NCI-H345 (cell line): ENCODE results near the gene ANKRD44.

ENCODE experiments used
- DNase-seq: peaks from one replicate; lab custom pipeline; 2025; lab: John Stamatoyannopoulos, UW

Gene ANKRD44

DNA sequence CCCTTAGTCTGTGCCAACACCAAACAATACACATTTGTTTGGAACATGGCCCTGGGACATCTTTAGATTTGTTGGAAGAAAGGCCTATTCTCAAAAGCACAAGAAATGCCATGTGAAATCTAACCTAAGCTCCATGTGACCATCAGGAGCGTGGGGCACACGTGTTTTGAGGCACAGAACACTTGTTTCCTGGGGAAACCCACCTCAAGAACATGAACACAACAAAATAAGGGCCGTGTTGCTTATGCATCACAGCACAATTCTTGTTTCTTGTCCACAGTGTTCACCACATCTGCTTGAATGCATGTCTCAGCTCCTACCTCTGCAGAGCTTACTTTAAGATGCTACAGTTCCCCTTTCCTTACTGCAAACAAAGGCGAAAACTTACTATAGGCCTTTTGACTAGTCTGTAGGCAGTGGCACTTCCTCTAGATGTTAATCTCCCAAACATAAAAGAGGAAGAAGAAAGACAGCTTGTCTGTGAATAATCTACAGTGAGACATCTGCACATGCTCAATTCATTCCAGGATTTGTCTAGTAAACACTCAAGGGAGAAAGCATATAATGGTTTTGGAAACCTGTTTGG lies 165.0 kb downstream of the ANKRD44 start:
- peak; percentile 49 for DNase-seq

DNA sequence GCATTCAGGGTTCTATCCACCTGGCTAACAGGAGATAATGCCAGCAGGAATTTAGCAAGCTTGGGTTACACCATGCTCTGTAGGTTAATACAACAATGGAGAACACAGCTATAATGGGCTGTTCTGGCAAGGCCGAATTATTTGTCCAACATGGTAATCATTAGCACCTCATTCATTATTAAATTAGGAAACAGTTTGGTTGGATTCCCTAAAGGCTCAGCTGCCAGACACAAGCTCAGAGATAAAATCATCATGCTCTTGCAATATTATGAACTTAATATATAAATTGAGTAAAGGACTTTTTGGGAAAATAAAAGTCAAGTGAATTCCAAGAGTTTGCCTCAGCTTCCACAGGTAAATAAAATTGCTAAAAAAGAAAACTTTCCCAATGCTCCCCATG lies 166.4 kb downstream of the ANKRD44 start:
- DNase-seq, result no peak

DNA sequence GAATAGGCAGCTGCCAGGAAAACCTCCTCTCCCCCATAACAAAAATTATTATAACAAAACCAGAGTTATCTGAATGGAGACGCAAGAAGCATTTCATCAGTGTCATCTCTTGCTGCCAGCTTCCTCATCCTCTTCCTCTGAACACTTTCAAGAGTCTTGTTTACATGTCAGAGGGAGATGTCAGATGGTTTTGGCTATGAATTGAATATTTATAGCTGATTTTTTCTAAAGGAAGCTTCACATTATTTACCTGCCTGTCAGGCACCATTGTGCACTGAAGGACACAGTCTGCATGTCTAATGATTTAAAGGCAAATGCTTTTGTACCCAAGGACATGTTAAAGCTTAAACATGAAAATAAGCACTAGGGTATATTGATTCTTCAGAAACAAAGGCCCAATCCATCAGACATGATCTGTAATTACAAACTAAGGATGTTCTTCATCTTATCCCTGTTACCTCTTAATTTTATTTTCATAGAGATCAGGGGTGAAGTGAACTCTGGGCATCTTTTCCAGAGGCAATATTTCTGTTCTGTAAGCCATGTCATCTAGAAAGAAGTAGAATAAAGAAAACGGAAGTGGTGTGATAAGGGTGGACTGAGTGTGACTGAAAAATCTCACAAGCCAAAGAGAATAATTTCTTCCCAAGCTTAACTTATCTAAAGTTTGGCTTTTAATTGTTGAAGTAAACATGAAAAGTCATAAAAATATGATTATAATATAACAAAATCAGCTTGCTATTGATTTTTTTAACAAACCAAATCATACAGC lies 168.7 kb downstream of the ANKRD44 start:
- peak; percentile 6 for DNase-seq

DNA sequence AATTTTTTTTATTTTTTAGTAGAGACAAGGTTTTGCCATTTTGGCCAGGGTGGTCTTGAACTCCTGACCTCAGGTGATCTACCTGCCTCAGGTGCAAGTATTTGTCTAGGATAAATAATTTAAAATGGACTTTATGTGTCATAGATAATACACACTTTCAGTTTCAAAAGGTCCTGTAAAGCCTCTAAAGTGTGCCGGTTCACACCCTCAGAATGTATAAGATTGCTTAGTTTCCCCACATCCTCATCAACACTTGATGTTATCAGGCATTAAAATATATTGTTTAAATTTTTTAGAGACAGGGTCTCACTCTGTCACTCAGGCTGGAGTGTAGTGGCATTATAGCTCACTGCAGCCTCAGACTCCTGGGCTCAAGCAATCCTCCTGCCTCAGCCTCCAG lies 170.5 kb downstream of the ANKRD44 start:
- no peak for DNase-seq

DNA sequence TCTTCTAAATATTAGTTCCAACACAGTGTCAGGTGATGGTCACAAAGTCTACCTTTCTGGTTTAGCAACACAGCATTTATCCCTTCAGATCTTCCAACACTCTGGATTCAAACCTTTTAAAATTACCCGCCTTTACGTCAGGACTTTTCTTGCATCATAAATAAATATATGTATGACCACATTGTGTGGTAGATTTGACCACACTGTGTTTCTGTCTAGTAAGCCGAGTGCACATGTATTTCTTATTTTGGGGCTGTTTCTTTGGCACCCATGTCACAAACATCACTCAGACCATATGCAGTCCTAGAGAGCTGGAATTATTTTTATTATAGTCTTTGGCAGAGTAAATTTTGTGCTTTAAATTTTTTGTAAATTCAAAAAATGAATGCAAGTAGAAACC lies 172.1 kb downstream of the ANKRD44 start:
- DNase-seq, result no peak

DNA sequence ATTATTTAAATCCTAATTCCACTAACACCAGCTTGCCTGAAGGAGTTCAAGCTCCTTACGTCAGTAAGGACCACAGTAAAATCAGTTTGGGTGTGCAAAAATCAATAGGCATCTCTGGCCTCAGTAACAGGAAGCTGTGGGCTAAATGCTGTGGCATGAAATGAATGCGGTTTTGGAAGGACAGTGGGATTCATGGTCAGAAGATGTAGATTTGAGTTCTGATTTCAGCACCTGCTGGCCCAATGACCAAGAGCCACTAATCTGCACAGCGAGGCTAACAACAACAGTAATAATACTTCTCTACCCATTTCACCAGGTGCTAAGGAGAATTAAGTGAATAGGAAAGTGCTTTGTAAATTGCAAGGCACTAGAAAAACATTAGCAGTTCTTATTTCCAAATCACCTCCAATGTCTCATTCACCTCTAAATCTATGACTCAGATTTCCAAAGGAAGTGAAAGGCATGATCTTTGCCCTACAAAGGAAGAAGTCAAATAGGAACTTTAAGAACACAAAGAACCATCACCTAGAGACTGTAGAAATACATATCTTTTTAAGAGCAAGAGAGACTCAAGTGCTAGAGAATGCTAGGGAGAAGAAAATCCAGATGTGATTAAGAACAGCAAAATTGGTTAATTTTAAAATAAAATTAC lies 172.6 kb downstream of the ANKRD44 start:
- no peak for DNase-seq

DNA sequence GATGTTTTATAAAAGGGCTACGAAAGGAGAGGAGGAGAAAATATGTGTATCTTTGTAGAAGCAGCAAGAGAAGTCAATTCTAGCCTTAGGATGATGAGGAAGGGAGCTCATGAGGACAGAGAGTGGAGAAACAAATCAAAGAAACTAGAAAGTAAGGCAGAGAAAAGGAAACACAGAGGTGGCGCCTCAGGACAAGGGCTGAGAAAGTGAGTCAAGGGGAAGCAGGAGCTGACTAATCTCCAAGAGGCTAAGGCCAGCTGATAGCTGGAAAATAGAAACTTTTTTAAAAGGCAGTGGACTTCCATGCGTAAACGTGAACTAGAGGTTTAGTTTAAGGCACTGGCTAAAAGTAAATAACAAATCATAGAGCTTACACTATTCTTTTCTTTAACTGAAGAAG lies 173.3 kb downstream of the ANKRD44 start:
- DNase-seq, result no peak

DNA sequence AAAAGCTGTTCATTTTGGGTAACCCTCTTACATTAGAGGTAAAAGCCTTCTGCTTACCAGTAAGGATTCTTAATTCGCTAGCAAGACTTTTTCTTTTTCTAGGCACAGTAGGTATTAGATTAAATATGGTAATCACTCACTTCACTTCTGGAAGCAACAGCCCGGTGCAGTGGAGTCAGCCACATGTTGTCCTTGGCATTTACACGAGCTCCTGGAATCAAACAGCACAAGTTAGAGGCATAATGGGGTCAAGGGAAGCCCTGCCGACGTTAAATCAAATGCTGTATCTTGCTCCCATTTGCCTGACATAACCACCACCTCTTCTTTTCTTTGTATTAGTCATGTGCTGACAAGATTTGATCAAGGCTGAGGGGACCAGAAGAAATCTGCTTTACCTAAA lies 174.1 kb downstream of the ANKRD44 start:
- DNase-seq, result no peak

DNA sequence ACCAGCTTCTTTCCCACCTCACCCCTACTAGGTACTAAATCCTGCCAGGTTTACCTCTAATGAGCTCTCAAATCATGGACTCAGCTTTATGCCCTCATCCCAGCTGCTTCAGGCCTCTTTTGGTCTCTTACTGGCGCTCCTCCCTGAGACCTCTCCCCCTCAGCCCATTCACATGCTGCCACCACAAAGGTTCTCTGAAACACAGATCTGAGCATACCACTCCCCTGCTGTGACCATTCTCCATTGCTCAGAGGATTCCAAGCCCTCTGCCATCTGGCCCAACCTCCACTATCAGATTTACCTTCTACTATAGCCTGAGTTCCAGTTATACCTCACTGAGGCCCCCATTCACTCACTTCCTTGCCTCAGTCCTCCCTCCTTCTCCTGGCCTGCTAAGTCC lies 174.8 kb downstream of the ANKRD44 start:
- DNase-seq, result no peak

DNA sequence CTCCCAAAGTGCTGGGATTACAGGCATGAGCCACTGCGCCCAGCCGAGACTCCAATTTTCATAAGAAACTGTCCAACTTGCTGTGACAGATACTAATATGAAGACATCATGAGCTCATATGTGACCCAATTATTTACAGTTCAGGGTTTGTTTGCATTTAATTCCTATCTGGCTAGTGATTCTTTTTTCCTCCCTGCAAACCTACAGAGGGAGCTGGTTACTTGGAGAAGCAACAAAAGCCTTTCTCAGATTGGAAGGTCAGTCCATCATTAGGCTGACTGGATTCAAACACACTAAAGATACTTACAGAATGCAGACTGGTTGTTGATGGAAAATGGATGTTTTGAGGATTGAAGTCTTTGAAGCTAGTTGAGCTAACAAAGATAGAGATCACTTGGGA lies 176.4 kb downstream of the ANKRD44 start:
- DNase-seq, result no peak

DNA sequence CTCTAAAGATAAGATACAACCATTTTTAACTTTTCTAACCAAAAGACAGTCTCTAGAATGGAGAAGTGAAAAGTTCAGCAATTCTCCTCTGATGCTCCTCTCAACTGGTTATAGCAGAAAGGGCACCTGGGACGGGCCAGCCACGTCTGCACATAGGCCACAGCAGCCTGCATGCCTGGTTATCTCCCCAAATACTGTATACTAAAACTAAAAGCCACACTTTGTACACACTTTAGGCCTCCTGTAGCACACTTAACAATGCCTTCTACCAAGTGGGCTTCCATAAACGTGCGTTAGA lies 179.1 kb downstream of the ANKRD44 start:
- no peak for DNase-seq

DNA sequence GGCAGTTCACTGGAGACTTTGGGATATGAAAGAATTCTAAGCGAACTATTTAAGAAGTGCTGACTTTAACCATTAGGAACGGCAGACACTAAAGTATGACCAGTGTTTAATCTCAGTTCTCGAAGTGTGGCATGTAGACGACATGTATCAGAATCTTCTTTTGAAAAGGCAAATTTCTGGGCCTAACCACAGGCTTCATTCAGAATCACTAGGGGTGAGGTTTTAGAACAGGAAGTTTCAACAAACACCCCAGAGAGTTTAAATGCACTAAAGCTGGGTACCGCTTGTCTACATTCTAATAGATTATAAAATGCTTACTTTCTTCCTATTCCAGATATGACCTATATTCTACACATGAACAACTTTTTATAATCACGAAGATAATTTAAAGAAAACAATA lies 180.3 kb downstream of the ANKRD44 start:
- no peak for DNase-seq

DNA sequence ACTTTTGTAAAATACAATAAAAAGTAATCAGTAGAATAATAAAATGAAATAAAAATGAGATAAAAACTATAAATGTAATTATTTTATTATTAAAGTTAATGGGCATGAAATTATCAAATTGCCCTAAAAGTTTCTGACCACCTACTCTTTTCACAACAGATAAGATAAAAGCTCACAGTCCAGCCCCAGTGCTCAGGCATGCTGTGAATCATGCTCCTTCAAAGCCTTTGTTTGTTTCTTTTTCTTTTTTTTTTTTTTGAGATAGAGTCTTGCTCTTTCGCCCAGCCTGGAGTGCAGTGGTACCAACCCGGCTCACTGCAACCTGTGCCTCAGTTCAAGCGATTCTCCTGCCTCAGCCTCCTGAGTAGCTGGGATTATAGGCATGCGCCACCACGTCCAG lies 181.7 kb downstream of the ANKRD44 start:
- DNase-seq, result no peak

DNA sequence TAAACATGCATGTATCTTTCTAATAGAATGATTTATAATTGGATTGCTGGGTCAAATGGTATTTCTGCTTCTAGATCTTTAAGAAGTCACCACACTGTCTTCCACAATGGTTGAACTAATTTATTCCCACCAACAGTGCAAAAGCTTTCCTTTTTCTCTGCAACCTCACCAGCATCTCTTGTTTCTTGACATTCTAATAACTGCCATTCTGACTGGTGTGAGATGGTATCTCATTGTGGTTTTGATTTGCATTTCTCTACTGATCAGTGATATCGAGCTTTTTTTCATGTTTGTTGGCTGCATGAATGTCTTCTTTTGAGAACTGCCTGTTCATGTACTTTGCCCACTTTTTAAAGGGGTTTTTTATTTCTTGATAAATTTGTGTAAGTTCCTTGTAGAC lies 182.5 kb downstream of the ANKRD44 start:
- no peak for DNase-seq

DNA sequence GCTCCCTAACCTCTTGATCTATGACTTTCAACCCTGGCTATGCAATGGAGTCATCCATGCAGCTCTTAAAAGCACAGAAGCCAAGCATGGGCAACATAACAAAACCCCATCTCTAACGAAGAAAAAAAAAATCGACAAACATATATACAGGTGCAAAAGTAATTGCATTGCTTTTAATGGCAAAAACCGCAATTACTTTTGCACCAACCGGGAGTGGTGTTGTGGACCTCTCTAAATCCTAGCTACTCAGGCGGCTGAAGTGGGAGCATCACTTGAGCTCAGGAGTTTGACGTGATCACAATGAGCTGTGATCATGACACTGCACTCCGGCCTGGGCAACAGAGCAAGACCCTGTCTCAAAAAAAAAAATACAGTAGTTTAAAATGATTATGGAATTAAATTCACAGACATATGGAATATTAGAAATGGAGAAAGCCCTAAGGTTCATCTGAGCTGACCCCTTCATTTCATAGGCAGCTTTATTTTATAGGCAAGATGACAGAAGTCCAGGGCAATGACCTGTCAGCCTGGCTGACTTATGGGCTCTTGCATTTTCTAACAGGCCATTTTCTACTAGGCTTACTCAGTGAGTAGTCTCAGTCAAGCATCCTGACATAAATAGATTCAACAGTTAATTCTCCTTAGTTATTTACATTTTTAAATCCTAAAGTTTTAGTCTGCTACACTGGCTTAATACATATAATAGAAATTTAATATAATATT lies 183.8 kb downstream of the ANKRD44 start:
- DNase-seq, result no peak

DNA sequence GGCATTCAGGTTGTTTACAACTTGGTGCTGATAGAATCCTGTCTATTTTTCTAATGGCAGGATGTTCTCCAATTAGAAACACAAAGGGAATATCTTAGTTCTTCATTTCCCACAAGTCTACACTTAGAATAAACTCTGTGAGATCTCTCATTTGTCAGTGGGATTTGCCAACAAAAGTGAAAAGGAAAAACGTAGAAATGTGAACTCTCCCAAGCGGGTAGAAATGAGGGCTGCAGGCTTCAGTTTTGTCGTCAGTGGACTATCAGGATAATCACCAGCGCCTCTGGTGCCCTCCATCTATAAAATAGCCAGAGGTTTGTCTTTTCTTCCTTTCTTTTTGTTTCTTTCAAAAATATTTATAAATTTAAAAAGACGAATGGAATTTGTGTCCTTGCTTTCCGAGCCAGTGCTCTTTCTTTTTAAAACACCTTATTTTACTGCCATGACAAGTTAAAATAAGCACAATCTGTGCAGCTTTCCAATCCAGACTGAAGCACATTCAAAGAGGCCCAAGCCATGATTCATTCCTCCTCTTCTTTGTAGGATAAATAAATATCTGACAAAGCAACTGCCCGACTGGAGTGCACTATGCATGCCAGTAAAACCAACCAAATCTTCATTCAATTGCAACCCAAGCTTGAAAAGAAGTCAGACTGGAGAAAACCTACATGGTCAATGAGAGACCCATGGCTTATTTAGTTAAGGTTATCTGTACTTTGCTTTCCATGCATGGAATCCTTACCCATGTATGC lies 185.8 kb downstream of the ANKRD44 start:
- DNase-seq, result no peak

DNA sequence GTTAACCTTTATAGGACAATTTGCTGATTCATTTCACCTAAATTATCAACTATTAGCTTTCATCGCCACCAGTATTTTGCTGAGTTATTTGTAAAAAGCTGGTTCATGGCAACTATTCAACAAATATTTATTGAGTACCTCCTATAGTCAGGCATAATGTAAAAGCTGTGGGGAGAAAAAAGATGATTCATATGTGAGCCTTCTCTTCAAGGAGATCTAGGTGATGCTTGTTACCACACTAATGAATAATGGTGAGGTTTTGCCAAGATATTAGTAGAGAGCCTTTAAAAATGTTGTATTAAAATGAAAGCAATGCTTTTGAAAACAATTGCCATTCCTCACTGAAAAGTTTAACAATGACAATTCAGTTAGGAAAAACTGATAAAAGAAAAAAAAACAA lies 187.8 kb downstream of the ANKRD44 start:
- DNase-seq, result no peak

DNA sequence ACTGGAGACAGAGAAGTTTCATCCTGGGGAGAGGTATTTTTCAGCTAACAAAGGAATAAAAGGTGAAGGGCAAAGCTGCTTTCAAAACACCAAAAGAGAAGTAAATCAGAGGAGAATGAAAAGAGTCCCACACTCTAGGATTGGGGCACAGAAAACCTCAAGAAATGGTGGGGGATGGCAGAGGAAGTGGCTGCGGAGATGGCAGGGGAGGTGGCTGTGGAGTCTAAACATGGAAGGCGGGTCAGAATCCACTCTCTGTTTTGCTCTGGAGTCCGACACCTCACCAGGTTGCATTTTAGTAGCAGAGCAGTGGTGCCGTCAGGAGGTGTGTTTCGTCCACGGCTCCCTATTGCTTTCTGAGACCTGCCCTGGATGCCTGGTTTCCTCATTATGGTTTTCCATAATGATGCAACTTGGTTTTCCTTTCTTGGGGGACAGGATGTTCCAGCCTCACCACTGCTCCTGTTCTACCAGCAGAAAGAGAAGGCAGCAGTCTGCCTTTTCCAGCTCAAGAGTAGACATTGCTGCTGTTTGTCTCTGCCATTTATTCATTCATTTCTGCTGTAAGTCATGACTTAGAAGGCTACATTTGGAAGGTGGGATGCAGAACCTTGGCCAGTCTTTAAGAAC lies 188.7 kb downstream of the ANKRD44 start:
- no peak for DNase-seq

DNA sequence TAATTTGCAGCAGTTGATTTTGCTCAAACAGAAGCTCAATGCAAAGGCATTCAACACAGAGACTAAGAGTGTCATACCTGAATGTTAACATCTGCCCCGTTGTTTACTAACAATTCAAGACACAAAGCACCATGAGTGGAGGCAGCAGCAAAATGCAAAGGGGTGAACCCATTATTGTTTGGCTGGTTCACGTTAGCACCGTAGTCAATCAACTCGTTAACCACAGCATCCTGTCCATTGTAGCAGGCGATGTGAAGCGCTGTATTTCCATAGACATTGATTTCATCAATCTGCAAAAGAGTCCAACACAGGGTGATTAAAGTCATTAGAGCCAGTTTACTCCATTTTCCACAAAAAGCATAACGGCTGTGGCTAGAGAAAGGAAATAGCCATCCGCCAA lies 189.3 kb downstream of the ANKRD44 start:
- no peak for DNase-seq

DNA sequence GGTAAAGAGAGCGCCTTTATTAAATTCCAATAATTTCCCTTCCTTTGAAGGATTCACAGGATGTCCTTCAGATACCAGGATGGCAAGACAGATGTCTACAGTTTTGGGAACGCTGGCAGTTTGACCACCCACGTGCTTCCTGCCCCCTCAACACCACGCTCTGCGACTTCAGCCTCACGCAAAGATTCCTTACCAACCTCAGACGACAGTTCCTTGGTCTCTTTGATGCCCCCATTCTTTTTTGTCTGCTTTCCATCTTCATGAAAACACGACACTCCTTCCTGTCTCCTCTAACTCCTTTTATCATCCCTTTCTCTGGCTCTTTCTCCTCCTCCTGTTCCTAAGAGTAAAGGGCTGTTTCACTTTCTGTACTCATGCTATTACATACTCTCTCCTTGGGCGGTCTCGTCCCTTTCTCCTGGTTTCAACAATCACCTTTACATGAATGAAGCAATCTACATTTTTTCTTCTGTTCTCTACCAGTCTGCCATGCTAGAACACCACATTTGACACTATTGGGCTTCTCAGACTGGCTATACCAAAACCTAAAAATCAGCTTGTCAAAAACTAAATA lies 194.2 kb downstream of the ANKRD44 start:
- DNase-seq, result no peak

DNA sequence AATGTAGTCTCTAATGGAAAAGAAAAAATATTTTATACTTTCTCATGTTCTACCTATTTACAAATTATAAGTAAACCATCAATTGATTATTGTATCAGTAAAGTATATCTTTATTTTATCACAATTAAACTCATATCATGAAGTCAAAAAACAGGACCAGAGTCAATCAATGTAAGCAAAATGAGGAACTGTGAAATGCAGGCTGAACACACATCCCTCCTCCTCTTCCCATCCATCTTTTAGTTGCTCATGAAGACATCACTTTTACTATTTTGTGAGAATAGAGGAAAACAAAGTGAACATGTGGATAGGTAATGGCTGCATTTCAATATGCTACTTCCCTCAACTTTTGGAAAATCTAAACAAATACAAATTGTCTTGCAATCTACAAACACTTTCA lies 195.3 kb downstream of the ANKRD44 start:
- no peak for DNase-seq
